ENCODE data around the gene DENND5A. TPM values are rescaled to one million over a fixed set of nuclear protein-coding genes. Genes with fewer than 3 reads are reported as not detected.

DENND5A gene
- total and polyA plus RNA-seq, 2 of the 8 experiments (the other 6 are each of a cell fraction or from before 2014, with no cell fraction given) = 65.7 to 139 TPM

- Histone ChIP-seq H3K23me2 (ENCODE audit: low read depth, low read length) (no peaks in the 10 kb centered on the region), H4K8ac (ENCODE audit: extremely low read depth, insufficient read depth, low read length) (no peak overlapping the region), H4K5ac (ENCODE audit: insufficient read length, low read depth, low read length) (no peak overlapping the region), H3K79me1 (ENCODE audit: low read depth, low read length) (no peaks in the 10 kb centered on the region), H3K27ac (ENCODE audit: low read depth, low read length) (no peak overlapping the region), H2BK20ac (ENCODE audit: low read length) (no peak overlapping the region), H3K79me2 (ENCODE audit: control insufficient read depth in 1 of 2, insufficient read depth in 2 of 2, low read length in 2 of 2) (no peaks in the 10 kb centered on the region), H3K4me1 (replicated peaks in 1 of 4; ENCODE audit: control insufficient read depth in 3 of 4, insufficient read depth in 4 of 4, low read length in 3 of 4) (no peaks in the 10 kb centered on the region), H4K91ac (replicated peaks; ENCODE audit: insufficient read length, low read length) (no peak overlapping the region), H3K4ac (replicated peaks; ENCODE audit: insufficient read length, low read depth, low read length) (no peak overlapping the region), H3K23ac (ENCODE audit: insufficient read length) (no peak overlapping the region), H3K18ac (ENCODE audit: extremely low read depth, low read length) (no peak overlapping the region), H3K9ac (replicated peaks in 1 of 4; ENCODE audit: extremely low read depth in 1 of 4, low read depth in 3 of 4, low read length in 3 of 4) (no peak overlapping the region), H2BK5ac (ENCODE audit: low read depth, low read length) (no peak overlapping the region), H2BK15ac (ENCODE audit: low read length) (no peak overlapping the region), H3K56ac (replicated peaks; ENCODE audit: insufficient read length, low read depth, low read length) (no peak overlapping the region), H3K27me3 (replicated peaks in 1 of 4; ENCODE audit: control insufficient read depth in 3 of 4, extremely low read depth in 1 of 4, insufficient read depth in 3 of 4, low read length in 3 of 4) (no peaks in the 10 kb centered on the region), H2AFZ (ENCODE audit: low read length) (no peak overlapping the region), H2BK12ac (ENCODE audit: low read depth, low read length) (no peak overlapping the region), H4K20me1 (replicated peaks in 1 of 2; ENCODE audit: control insufficient read depth in 1 of 2, insufficient read depth in 2 of 2, low read length in 2 of 2) (no peaks in the 10 kb centered on the region), H3K14ac (ENCODE audit: insufficient read length) (no peak overlapping the region), H2AK5ac (ENCODE audit: low read depth, low read length) (no peak overlapping the region), H3K36me3 (ENCODE audit: control insufficient read depth in 2 of 4, insufficient read depth in 4 of 4, low read length in 3 of 4) (peaks cover 9 to 49% (median 21%) of the 10 kb centered on the region in 4 experiments), H3K9me3 (ENCODE audit: insufficient read depth in 2 of 2, low read depth in 1 of 2, low read length in 1 of 2) (no peaks in the 10 kb centered on the region), H3K4me2 (ENCODE audit: insufficient read depth in 1 of 2, low read depth in 2 of 2, low read length in 2 of 2) (no peak overlapping the region), H3K4me3 (ENCODE audit: extremely low read depth in 1 of 4, insufficient read depth in 2 of 4, low read depth in 3 of 4, low read length in 4 of 4) (no peak overlapping the region), H2BK120ac (replicated peaks; ENCODE audit: low read depth, low read length) (no peak overlapping the region)
- POLR2A ChIA-PET (ENCODE audit: partially characterized antibody) = interaction anchor here (0.6 kb wide), 1 partner anchor 288 kb away, joined by 3 read pairs; no protein-coding TSS in a partner anchor
- DNase-seq (ENCODE audit: low read depth in 1 of 2, low spot score in 2 of 2) (peak in 1 of 2 experiments; percentile 3), FAIRE-seq (no peak)
- TF ChIP-seq ZNF274 (IDR thresholded peaks at IDR 0.05; ENCODE audit: borderline replicate concordance, extremely low read depth, low read length) = no peak
- TF ChIP-seq TAF1 (IDR thresholded peaks at IDR 0.05; ENCODE audit: low read depth, low read length) = no peak
- TF ChIP-seq ATF3 (IDR thresholded peaks at IDR 0.05; ENCODE audit: insufficient read depth, low read depth, low read length) = no peak
- no peak for TF ChIP-seq SP4 (IDR thresholded peaks at IDR 0.05; ENCODE audit: low read length)
- no peak for TF ChIP-seq PHF8 (conservative IDR thresholded peaks at IDR 0.05; ENCODE audit: low read depth, low read length)
- no peak for TF ChIP-seq NANOG (IDR thresholded peaks at IDR 0.05; ENCODE audit: insufficient read depth, low read depth, low read length, poor library complexity, severe bottlenecking)
- no peak for TF ChIP-seq SIN3A (conservative IDR thresholded peaks at IDR 0.05 in 1 of 2, IDR thresholded peaks at IDR 0.05 in 1 of 2; ENCODE audit: low read depth in 1 of 2, low read length in 2 of 2)
- TF ChIP-seq MAX (IDR thresholded peaks at IDR 0.05) = no peak
- TF ChIP-seq EP300 (IDR thresholded peaks at IDR 0.05; ENCODE audit: borderline replicate concordance in 1 of 2, low read depth in 2 of 2, low read length in 2 of 2) = no peak
- TF ChIP-seq JUN (IDR thresholded peaks at IDR 0.05; ENCODE audit: low read depth, low read length) = no peak
- CTCF ChIA-PET (ENCODE audit: partially characterized antibody) = interaction anchor here (0.6 to 7.4 kb wide), 4 partner anchors 12 to 356 kb away, joined by 3 to 38 read pairs (median 4); no protein-coding TSS in a partner anchor
- WGBS, 2 experiments (ENCODE audit: extremely low coverage in 1 of 2, insufficient coverage in 1 of 2, insufficient read length in 1 of 2, insufficient replicate concordance in 2 of 2, low coverage in 1 of 2, low lambda C conversion rate in 2 of 2, missing lambda C conversion rate in 1 of 2) = 90% methylated on average over 2 of the region's 2 CpGs; no CpG with 5 or more reads in 1 of the 2 experiments
Observed at GRCh38 chr11:9150501-9150900, 114.6 kb downstream of the DENND5A start.

Measured in H1 (cell line).